NCI-H510A treated with DMSO at 0.1 percent for 48 hours (cell line): ENCODE measurements around the gene HSD11B2.

Experiments used
- DNase-seq: peaks from one replicate; lab custom pipeline; 2025; lab: John Stamatoyannopoulos, UW

HSD11B2 gene

GRCh38 chr16:67477960-67478554, 47.1 kb downstream of the HSD11B2 start:
- DNase-seq, result no peak

GRCh38 chr16:67480833-67481560, 50.1 kb downstream of the HSD11B2 start, which contains the start of gene ATP6V0D1:
TSS of gene ATP6V0D1 (minus strand) at chr16:67481157. CDS start at chr16:67481086, 71 bp downstream.
- DNase-seq, result peak; percentile 91

DNA sequence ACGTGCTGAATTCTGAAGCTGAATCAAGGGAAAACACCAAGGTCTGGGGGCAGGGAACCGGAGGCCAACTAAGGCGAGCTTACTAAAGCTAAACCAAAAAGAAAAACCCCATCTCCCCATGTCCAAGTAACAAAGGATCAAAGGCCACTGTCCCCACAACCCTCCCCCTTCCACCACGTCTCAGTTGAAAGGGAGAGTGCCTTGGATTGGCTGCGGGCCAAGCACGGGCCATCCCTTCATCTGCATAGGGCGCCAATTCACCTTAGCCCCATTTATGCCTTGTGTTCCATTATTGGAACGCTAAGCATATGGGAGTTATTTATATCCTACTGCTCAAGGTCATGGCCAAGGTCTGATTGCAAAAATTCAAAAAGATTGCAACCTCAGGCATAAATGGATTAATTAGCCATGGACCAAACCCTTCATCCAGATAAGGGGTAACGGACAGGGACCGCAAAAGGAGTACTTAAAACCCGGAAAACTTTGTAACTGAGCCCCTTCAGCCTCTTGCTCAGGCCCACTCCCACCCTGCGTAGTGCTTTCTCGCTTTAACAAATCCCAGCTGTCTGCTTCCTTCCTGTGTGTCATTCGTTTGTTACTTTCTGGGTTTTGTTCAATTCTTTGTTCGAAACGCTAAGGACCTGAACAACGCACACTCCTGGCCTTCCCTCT, 50.8 kb downstream of the HSD11B2 start:
- DNase-seq, result peak; percentile 38

- DNase-seq, result no peak
Measured at GRCh38 chr16:67482233-67482924, 51.5 kb downstream of the HSD11B2 start.

DNA sequence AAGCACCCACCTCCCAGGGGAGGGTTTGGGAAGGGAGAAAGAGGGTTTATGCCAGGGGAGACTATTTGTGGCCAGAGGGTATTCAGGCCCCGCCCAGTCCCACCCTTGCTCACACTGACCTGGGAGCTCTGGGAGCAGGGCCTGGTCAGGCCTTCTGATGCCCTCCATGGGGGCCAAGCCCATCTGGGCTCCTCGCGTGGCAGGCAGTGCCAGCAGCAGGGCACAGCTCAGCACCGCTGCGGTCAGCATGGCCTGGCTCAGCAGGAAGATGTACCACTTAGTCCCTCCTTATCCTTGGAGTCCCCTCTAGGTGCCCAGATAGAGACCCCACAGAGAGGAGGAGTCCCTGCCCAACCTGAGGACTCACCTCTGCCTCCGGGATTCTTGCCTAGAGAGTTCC, 52.2 kb downstream of the HSD11B2 start, which contains the start of gene AGRP:
AGRP (minus strand) TSS at position 398 of the 400 bp plus-strand sequence; CDS start at position 249, 149 bp downstream.
- no peak for DNase-seq

- no peak for DNase-seq
Measured at GRCh38 chr16:67483731-67484525, 53.0 kb downstream of the HSD11B2 start.

GRCh38 chr16:67486805-67487204, 55.9 kb downstream of the HSD11B2 start:
- no peak for DNase-seq
